ENCODE data around the gene GPR18.
"Not testable (repeated sequence)": the region's sequence is repeated elsewhere in the genome, so short reads cannot be mapped to it uniquely, and the experiment has no call there.

GPR18 gene

DNA sequence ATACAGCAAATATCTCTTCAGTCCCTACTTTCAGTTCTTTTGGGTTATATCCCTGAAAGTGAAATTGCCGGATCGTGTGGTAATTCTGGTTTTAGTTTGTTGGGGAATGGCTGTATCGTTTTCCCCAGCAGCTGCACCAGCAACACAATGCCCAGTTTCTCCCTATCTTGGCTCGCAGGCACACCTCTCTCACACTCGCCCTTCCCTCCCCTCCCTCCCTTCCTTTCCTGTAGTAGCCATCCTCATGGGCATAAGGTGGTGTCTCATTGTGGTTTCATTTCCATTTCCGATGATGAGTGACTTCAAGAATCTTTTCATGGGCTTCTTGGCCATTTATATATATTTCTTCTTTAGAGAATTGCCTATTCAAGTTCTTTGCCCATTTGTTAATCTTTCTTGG, 8.6 kb upstream of the GPR18 start:
- no peak for DNase-seq (ENCODE audit: low read depth)

DNA sequence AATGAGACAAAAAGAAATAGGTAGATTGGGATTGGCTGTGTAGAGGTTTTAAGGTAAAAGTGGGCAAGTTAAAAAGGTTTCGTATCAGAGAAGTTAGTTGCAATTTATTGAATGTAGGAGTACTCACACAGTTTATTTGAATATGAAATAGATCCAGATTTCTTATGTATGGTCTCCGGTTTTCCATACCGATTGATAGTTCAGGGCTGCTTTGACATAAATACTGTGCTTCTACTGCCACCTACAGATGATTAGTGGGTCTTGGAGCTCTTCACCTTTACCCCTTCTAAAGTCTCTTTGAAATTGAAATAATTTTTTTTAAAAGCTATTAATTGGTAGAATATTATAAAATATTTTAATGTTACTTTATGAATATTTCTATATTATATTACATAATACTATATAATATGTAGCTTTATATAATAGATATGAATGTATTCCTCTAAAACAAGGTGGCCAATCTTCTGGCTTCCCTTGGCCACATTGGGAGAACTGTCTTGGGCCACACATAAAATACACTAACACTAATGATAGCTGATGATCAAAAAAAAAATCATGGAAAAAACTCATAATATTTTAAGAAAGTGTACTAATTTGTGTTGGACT, 7.7 kb upstream of the GPR18 start:
- DNase-seq (ENCODE audit: low read depth) = no peak

GRCh38 chr13:99265162-99265800, 7.1 kb upstream of the GPR18 start:
- DNase-seq (ENCODE audit: low read depth) = no peak

- no peak for DNase-seq (ENCODE audit: low read depth)
Observed at GRCh38 chr13:99264051-99264450, 5.9 kb upstream of the GPR18 start.

DNA sequence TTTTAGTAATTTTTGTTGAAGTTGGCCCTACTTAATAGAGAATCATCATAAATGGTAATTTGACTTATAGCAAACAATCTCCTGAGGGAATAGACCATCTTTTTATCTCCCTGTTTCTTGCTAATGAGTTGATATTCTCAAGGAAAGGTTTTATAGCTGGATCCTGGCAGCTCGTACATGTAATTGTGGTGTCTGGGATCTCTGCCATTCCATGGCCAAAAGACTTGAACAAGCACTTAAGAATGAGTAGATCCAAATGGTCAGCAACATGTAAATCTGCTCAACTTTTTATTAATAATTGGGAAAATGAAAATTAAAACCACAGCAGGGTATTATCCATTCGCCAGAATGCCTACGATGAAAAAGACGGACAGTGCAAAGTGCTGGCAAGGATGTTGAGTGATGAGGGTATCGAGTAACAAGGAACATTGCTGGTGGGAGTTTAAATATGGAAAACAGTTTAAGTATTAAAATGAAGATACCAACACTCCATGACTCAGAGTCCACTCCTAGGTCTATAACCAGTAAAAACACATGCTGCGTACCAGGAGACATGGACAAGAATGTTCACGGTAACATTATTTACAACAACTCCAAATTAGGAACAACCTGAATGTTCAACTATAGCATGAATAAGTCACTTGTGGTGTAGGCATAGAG, 5.1 kb upstream of the GPR18 start:
- DNase-seq (ENCODE audit: low read depth) = no peak

GRCh38 chr13:99261059-99261458, 2.9 kb upstream of the GPR18 start:
- no peak for DNase-seq (ENCODE audit: low read depth)

GRCh38 chr13:99260216-99260615, 2.0 kb upstream of the GPR18 start:
- no peak for DNase-seq (ENCODE audit: low read depth)

- no peak for DNase-seq (ENCODE audit: low read depth)
Observed at GRCh38 chr13:99258946-99259345, 767 bp upstream of the GPR18 start.

DNA sequence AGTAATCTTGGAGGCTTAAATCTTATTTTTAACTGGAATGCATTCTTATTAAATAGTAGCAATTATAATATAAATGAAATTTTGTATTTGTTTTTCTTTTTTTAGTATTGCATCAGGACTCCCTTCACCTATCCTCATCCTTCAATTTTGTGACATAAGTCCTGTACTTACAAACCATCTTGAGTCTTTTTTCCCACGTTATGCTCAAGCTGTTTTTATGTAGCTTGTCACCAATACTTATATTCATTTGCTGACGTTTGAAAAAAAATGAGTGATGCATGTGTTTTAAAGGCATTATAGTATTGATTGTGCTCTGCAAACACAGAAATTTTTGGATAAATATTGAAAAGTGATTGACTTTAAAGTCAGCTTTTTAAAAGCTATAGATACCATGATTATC, 888 bp downstream of the GPR18 start:
- no peak for DNase-seq (ENCODE audit: low read depth)

GRCh38 chr13:99256709-99257108, 1.5 kb downstream of the GPR18 start:
- no peak for DNase-seq (ENCODE audit: low read depth)

- no peak for DNase-seq (ENCODE audit: low read depth)
Observed at GRCh38 chr13:99256283-99256682, 1.9 kb downstream of the GPR18 start.

- DNase-seq (ENCODE audit: low read depth) = no peak
Observed at GRCh38 chr13:99255271-99255670, 2.9 kb downstream of the GPR18 start.

DNA sequence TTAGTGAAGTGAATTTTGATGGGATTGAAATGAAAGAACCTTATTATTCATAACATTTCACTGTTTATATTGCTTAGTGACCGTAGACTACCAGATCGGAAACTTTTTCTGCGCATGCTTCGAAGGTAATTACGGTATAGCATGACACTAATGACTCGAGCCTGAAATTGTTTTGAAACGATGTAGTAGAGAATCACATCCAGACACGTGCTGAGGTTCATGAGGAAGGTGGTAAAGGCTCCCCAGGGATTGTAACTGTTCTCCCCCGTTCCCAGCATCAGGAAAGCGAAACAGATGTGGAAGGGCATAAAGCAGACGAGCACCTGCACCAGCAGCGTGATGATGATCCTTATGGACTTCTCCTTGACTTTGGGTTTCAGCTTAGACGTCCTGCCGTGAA, 3.3 kb downstream of the GPR18 start:
- no peak for DNase-seq (ENCODE audit: low read depth)

DNA sequence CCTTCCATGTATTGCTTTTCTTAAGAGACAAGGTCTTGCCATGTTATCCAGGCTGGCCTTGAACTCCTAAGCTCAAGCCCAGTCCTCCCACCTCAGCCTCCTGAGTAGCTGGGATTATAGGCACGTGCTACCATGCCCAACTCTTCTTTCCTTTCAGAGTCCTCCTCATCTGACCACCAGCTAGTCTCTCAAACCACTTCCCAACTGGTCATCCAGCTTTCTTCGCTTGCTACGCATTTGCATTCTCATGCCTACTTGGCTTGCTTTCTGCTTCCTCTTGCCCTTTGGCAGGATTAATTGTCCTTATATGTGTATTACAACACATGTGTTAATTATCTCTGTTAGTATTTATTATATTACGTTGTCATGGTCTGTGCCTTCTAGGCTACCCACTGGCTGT, 6.3 kb downstream of the GPR18 start:
- DNase-seq (ENCODE audit: low read depth) = no peak

DNA sequence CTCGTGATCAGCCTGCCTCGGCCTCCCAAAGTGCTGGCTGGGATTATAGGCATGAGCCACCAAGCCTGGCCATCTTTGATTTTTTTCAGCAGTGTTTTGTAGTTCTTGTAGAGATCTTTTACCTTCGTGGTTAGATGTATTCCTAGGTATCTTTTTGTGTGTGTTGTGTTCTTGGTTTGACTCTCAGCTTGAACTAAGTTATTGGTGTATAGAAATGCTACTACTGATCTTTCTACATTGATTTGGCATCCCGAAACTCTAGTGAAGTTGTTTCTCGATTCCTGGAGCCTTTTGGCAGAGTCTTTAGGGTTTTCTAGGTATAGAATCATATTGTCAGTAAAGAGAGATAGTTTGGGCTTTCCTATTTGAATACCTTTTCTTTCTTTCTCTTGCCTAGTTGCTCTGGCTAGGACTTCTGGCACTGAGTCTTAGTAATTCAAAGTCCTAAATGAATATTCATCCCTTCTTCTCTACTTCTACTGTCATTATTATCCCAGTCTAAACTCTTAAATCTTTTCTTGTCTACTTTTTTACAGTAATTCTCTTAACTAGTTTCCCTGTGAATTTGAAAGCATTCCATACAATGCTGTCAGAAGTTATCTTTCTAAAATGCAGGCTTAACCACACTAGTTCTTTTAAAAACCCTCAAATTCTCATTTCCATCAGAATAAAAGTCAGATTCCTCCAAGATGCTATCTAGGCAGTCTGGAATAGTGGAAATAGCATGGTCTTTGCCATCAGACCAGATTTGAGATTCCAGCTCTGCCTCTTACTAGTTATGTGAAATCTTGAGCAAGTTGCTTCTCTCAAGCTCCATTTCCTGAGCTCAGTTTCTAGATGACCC, 7.0 kb downstream of the GPR18 start:
- no peak for DNase-seq (ENCODE audit: low read depth)

GRCh38 chr13:99249606-99250005, 8.6 kb downstream of the GPR18 start:
- DNase-seq (ENCODE audit: low read depth) = not testable (repeated sequence)

DNA sequence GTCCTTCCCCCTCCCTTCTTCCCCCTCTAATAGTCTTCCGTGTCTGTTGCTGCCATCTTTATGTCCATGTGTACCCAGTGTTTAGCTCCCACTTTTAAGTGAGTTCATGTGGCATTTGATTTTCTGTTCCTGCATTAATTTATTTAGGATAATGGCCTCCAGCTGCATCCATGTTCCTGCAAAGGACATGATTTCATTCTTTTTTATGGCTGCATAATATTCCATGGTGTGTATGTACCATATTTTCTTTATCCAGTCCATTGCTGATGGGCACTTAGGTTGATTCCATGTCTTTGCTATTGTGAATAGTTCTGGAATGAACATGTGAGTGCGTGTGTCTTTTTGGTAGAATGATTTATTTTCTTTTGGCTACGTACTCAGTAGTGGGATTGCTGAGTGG, 9.0 kb downstream of the GPR18 start:
- not testable (repeated sequence) for DNase-seq (ENCODE audit: low read depth)

DNA sequence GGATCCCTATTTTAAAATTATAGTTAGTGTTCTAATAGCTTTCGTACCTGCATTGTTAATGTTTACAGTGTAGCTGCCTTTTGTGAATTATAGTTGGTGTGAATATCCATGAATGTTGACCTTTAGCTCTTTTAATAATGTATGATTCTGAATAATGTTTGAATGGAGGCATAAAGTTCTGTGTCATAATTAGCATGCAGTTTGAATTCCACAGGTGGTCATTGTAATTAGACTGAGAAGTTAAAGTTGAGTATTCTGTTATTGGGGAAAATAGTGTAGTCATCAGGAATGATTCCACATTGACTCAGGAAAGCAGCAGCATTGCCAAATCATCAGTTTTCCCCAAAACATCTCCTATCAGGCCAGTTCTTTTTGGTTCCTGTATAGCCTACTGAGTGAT, 12.1 kb downstream of the GPR18 start:
- no peak for DNase-seq (ENCODE audit: low read depth)

GRCh38 chr13:99237981-99238662, 20.1 kb downstream of the GPR18 start:
- no peak for DNase-seq (ENCODE audit: low read depth)

GRCh38 chr13:99231721-99232120, 26.5 kb downstream of the GPR18 start:
- DNase-seq (ENCODE audit: low read depth) = no peak

- DNase-seq (ENCODE audit: low read depth) = no peak
Observed at GRCh38 chr13:99230991-99231390, 27.2 kb downstream of the GPR18 start.

DNA sequence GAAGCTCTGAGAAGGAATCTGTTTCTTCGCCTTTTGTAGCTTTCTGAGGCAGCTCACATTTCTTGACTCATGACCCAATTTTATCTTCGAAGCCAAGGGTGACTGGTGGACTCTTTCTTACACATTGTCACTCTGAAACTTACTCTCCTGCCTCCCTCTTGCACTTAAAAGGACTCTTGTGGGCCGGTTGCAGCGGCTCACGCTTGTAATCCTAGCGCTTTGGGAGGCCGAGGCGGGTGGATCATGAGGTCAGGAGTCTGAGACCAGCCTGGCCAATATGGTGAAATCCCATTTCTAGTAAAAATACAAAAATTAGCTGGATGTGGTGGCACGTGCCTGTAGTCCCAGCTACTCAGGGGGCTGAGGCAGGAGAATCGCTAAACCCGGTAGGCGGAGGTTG, 27.6 kb downstream of the GPR18 start:
- DNase-seq (ENCODE audit: low read depth) = not testable (repeated sequence)
